H9 (cell line): ENCODE data around the gene ADGRL2. TPM values are rescaled to one million over a fixed set of nuclear protein-coding genes. Genes with fewer than 3 reads are reported as not detected.

Source experiments
- DNase-seq: peaks from one replicate; pipeline ENCODE4 v3.0.0-alpha.2; 2017
- H2AFZ ChIP-seq: one replicate; pipeline ENCODE4 v1.6.1; 2013; ENCODE audit warnings: mild to moderate bottlenecking, low read length, control low read depth, moderate library complexity
- H2AK5ac ChIP-seq: 2 replicates; pipeline ENCODE4 v1.6.1; 2013; ENCODE audit warnings: low read length, control low read depth, mixed read lengths; ENCODE audit not compliant: insufficient read length
- H2BK120ac ChIP-seq: one replicate; pipeline ENCODE4 v1.6.1; 2013; ENCODE audit warnings: low read depth, mild to moderate bottlenecking, low read length, control low read depth, inconsistent platforms; ENCODE audit not compliant: poor library complexity, severe bottlenecking
- H2BK12ac ChIP-seq: 2 replicates; pipeline ENCODE4 v1.6.1; 2013; ENCODE audit warnings: low read length, control low read depth, mixed read lengths, low read depth; ENCODE audit not compliant: insufficient read length
- H2BK15ac ChIP-seq: 2 replicates; pipeline ENCODE4 v1.6.1; 2013; ENCODE audit warnings: low read depth, low read length, control low read depth
- H2BK20ac ChIP-seq: one replicate; pipeline ENCODE4 v1.6.1; 2013; ENCODE audit warnings: low read depth, mild to moderate bottlenecking, low read length, control low read depth, inconsistent platforms; ENCODE audit not compliant: poor library complexity, severe bottlenecking
- H2BK5ac ChIP-seq: 2 replicates; pipeline ENCODE4 v1.6.1; 2013; ENCODE audit warnings: low read length, control low read depth, mixed read lengths; ENCODE audit not compliant: insufficient read length
- H3K14ac ChIP-seq: 2 replicates; pipeline ENCODE4 v1.6.1; 2013; ENCODE audit warnings: low read length, control low read depth; ENCODE audit not compliant: insufficient read depth
- H3K18ac ChIP-seq: 2 replicates; pipeline ENCODE4 v1.6.1; 2013; ENCODE audit warnings: low read depth, mild to moderate bottlenecking, mixed read lengths, low read length, control low read depth; ENCODE audit not compliant: insufficient read length
- H3K23ac ChIP-seq: 2 replicates; pipeline ENCODE4 v1.6.1; 2013; ENCODE audit warnings: low read length, control low read depth, mixed read lengths, low read depth; ENCODE audit not compliant: insufficient read length
- H3K23me2 ChIP-seq: 2 replicates; pipeline ENCODE4 v1.6.1; 2013; ENCODE audit warnings: low read depth, mild to moderate bottlenecking, mixed read lengths, low read length, control low read depth; ENCODE audit not compliant: insufficient read length, poor library complexity, severe bottlenecking
- H3K27ac ChIP-seq: 2 replicates; pipeline ENCODE4 v1.5.1; 2013; ENCODE audit warnings: low read length, control low read depth, mixed read lengths, low read depth; ENCODE audit not compliant: insufficient read length
- H3K27me3 ChIP-seq: 2 replicates; pipeline ENCODE4 v1.6.1; 2013; ENCODE audit warnings: low read length, control low read depth, inconsistent platforms; ENCODE audit not compliant: insufficient read depth
- H3K4ac ChIP-seq: 2 replicates; pipeline ENCODE4 v1.6.1; 2013; ENCODE audit warnings: low read depth, mild to moderate bottlenecking, control low read depth, inconsistent platforms, low read length, moderate library complexity
- H3K4me1 ChIP-seq: 2 replicates; pipeline ENCODE4 v1.6.1; 2013; ENCODE audit warnings: low read length, control low read depth, inconsistent platforms; ENCODE audit not compliant: insufficient read depth
- H3K4me2 ChIP-seq: 2 replicates; pipeline ENCODE4 v1.6.1; 2013; ENCODE audit warnings: low read length, control low read depth, mixed read lengths; ENCODE audit not compliant: insufficient read length, insufficient read depth
- H3K56ac ChIP-seq: 2 replicates; pipeline ENCODE4 v1.6.1; 2013; ENCODE audit warnings: low read depth, mild to moderate bottlenecking, mixed read lengths, low read length, control low read depth; ENCODE audit not compliant: insufficient read length
- H3K79me1 ChIP-seq: 2 replicates; pipeline ENCODE4 v1.6.1; 2013; ENCODE audit warnings: low read depth, mild to moderate bottlenecking, moderate library complexity, low read length, control low read depth, inconsistent platforms; ENCODE audit not compliant: insufficient read depth, poor library complexity, severe bottlenecking
- H3K79me2 ChIP-seq: 2 replicates; pipeline ENCODE4 v1.6.1; 2013; ENCODE audit warnings: low read length, control low read depth, inconsistent platforms; ENCODE audit not compliant: insufficient read depth
- H3K9ac ChIP-seq: 2 replicates; pipeline ENCODE4 v1.6.1; 2013; ENCODE audit warnings: low read length, control low read depth, mixed read lengths; ENCODE audit not compliant: insufficient read length; ENCODE audit errors: extremely low read depth
- H3K9me3 ChIP-seq: one replicate; pipeline ENCODE4 v1.6.1; 2013; ENCODE audit warnings: low read depth, low read length, inconsistent platforms; ENCODE audit not compliant: control insufficient read depth
- H3T11ph ChIP-seq: one replicate; pipeline ENCODE4 v1.6.1; 2013; ENCODE audit warnings: mild to moderate bottlenecking, low read length, control low read depth, inconsistent platforms
- H4K20me1 ChIP-seq: one replicate; pipeline ENCODE4 v1.6.1; 2013; ENCODE audit not compliant: control insufficient read depth, insufficient read length, insufficient read depth
- H4K5ac ChIP-seq: 2 replicates; pipeline ENCODE4 v1.6.1; 2013; ENCODE audit warnings: low read depth, mild to moderate bottlenecking, mixed read lengths, low read length, control low read depth; ENCODE audit not compliant: insufficient read length
- H4K8ac ChIP-seq: replicated peaks from 2 replicates; pipeline ENCODE4 v1.6.1; 2013; ENCODE audit warnings: low read length, control low read depth, mixed read lengths, low read depth; ENCODE audit not compliant: insufficient read length
- H4K91ac ChIP-seq: 2 replicates; pipeline ENCODE4 v1.6.1; 2013; ENCODE audit warnings: low read depth, mild to moderate bottlenecking, moderate library complexity, mixed read lengths, low read length, control low read depth; ENCODE audit not compliant: insufficient read length
- H3K27ac Mint-ChIP-seq, 3 experiments: 2 replicates in 2 of 3; 3 replicates in 1 of 3; pipeline ENCODE4 v1.8.0; 2020 to 2021; ENCODE audit warnings: mixed read lengths in 3 of 3, mild to moderate bottlenecking in 1 of 3, moderate library complexity in 1 of 3
- H3K27me3 Mint-ChIP-seq: 2 replicates; pipeline ENCODE4 v1.8.0; 2021; ENCODE audit warnings: low read depth, mild to moderate bottlenecking, moderate library complexity, mixed read lengths
- H3K36me3 Mint-ChIP-seq, 3 experiments: 2 replicates in 2 of 3; 3 replicates in 1 of 3; pipeline ENCODE4 v1.8.0; 2020 to 2021; ENCODE audit warnings: low read depth in 3 of 3, mixed read lengths in 3 of 3; ENCODE audit not compliant: insufficient read depth in 1 of 3
- H3K4me1 Mint-ChIP-seq, 2 experiments: 2 replicates each; pipeline ENCODE4 v1.8.0; 2020; ENCODE audit warnings: mixed read lengths in 2 of 2
- H3K4me3 Mint-ChIP-seq, 2 experiments: 2 replicates in 1 of 2; 3 replicates in 1 of 2; pipeline ENCODE4 v1.8.0; 2020 to 2021; ENCODE audit warnings: mild to moderate bottlenecking in 2 of 2, mixed read lengths in 2 of 2, moderate library complexity in 1 of 2
- H3K9me3 Mint-ChIP-seq, 2 experiments: 2 replicates in 1 of 2; 3 replicates in 1 of 2; pipeline ENCODE4 v1.8.0; 2020; ENCODE audit warnings: mild to moderate bottlenecking in 2 of 2, mixed read lengths in 2 of 2, moderate library complexity in 1 of 2
- WGBS: extraction: QIAGEN DNeasy Blood & Tissue Kit; methylation state at CpG from one replicate; pipeline ENCODE4 v1.1.7; 2013; ENCODE audit warnings: missing lambda C conversion rate, low lambda C conversion rate, mixed read lengths; ENCODE audit not compliant: insufficient read length; ENCODE audit errors: extremely low coverage; 5-methylcytosine and 5-hydroxymethylcytosine counted together
- total RNA-seq: library from RNA; stranded (reverse); gene quantifications from 2 replicates; pipeline ENCODE4 v1.2.1, GENCODE V29; 2021
- TF ChIP-seq, protein P1 (sequence below): fragments of 200-600 bp; sonication (generic); conservative IDR thresholded peaks from 3 replicates; pipeline ENCODE4 v1.8.0; 2021; ENCODE audit warnings: antibody characterized with exemption, mild to moderate bottlenecking

The ADGRL2 gene
- total RNA-seq, 1 experiment from 2014 or later, result 119 TPM

- H2BK20ac ChIP-seq, result no peak overlapping the region
- no peaks in the 10 kb centered on the region for H3K9me3 ChIP-seq
- H3K4ac ChIP-seq, result no peak overlapping the region
- TF ChIP-seq, protein P1, sequence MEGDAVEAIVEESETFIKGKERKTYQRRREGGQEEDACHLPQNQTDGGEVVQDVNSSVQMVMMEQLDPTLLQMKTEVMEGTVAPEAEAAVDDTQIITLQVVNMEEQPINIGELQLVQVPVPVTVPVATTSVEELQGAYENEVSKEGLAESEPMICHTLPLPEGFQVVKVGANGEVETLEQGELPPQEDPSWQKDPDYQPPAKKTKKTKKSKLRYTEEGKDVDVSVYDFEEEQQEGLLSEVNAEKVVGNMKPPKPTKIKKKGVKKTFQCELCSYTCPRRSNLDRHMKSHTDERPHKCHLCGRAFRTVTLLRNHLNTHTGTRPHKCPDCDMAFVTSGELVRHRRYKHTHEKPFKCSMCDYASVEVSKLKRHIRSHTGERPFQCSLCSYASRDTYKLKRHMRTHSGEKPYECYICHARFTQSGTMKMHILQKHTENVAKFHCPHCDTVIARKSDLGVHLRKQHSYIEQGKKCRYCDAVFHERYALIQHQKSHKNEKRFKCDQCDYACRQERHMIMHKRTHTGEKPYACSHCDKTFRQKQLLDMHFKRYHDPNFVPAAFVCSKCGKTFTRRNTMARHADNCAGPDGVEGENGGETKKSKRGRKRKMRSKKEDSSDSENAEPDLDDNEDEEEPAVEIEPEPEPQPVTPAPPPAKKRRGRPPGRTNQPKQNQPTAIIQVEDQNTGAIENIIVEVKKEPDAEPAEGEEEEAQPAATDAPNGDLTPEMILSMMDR, result no peak
- no peak overlapping the region for H2BK5ac ChIP-seq
- no peaks in the 10 kb centered on the region for H3K27me3 ChIP-seq
- H3K79me2 ChIP-seq, result peaks cover 19% of the 10 kb centered on the region; the same call in 1 of the 2 replicates
- H3K4me1 ChIP-seq, result peaks cover 7% of the 10 kb centered on the region; the same call in 1 of the 2 replicates
- H2AFZ ChIP-seq, result no peak overlapping the region
- H2AK5ac ChIP-seq, result no peak overlapping the region
- H2BK120ac ChIP-seq, result no peak overlapping the region
- H3K23me2 ChIP-seq, result no peaks in the 10 kb centered on the region
- no peak overlapping the region for H4K8ac ChIP-seq
- H3K4me3 Mint-ChIP-seq, result no peak overlapping the region
- no peak overlapping the region for H2BK15ac ChIP-seq
- H3K4me2 ChIP-seq, result no peak overlapping the region
- no peak overlapping the region for H3K23ac ChIP-seq
- no peak for DNase-seq
- H3K18ac ChIP-seq, result no peak overlapping the region
- H3T11ph ChIP-seq, result no peak overlapping the region
- H3K14ac ChIP-seq, result no peak overlapping the region
- no peak overlapping the region for H3K56ac ChIP-seq
- peaks cover 45 to 59% of the 10 kb centered on the region in 2 experiments for H3K4me1 Mint-ChIP-seq
- no peak overlapping the region for H2BK12ac ChIP-seq
- H4K20me1 ChIP-seq, result no peaks in the 10 kb centered on the region
- peaks cover 4% of the 10 kb centered on the region for H3K79me1 ChIP-seq
- no peaks in the 10 kb centered on the region for H3K36me3 Mint-ChIP-seq
- no peak overlapping the region for H3K27ac ChIP-seq
- no peak overlapping the region for H4K5ac ChIP-seq
- no peaks in the 10 kb centered on the region for H3K27me3 Mint-ChIP-seq
- H3K27ac Mint-ChIP-seq, result peak overlapping the region in 1 of 3 experiments; percentile 90; a peak in 1 of 7 replicates
- no peak overlapping the region for H4K91ac ChIP-seq
- no peak overlapping the region for H3K9ac ChIP-seq
- WGBS, result no CpG with 5 or more reads among the region's 4 CpGs
- no peaks in the 10 kb centered on the region for H3K9me3 Mint-ChIP-seq
Measured at GRCh38 chr1:81819613-81820012, 18.9 kb downstream of the ADGRL2 start.
